Liver (tissue), 9 donors: ENCODE results near the gene LHCGR. TPM values are rescaled to one million over a fixed set of nuclear protein-coding genes. Genes with fewer than 3 reads are reported as not detected.

Source experiments
- DNase-seq: peaks from one replicate; pipeline ENCODE4 v3.0.0-alpha.2; 2017; ENCODE audit warnings: low spot score
- H3K27ac ChIP-seq, 2 donors: one replicate each; pipeline ENCODE4 v1.7.0; 2013; ENCODE audit warnings: inconsistent platforms in 2 of 2, low read length in 2 of 2, control low read depth in 1 of 2, low read depth in 1 of 2, mild to moderate bottlenecking in 1 of 2
- H3K27me3 ChIP-seq, 4 donors: one replicate each; pipeline versions ENCODE4 v1.6.1 to v1.7.0; 2013; ENCODE audit warnings: low read length in 3 of 4, inconsistent platforms in 1 of 4, mild to moderate bottlenecking in 1 of 4, moderate library complexity in 1 of 4; ENCODE audit not compliant: control insufficient read depth in 4 of 4, insufficient read depth in 4 of 4
- H3K36me3 ChIP-seq, 4 donors: one replicate each; pipeline versions ENCODE4 v1.6.1 to v1.7.0; 2013; ENCODE audit warnings: low read length in 3 of 4, mild to moderate bottlenecking in 3 of 4, low read depth in 1 of 4, moderate library complexity in 1 of 4; ENCODE audit not compliant: control insufficient read depth in 4 of 4, insufficient read depth in 3 of 4
- H3K4me1 ChIP-seq, 4 donors: one replicate each; pipeline versions ENCODE4 v1.6.1 to v1.7.0; 2013; ENCODE audit warnings: low read length in 3 of 4, mild to moderate bottlenecking in 3 of 4, moderate library complexity in 1 of 4; ENCODE audit not compliant: control insufficient read depth in 4 of 4, insufficient read depth in 4 of 4
- H3K4me3 ChIP-seq, 3 donors: one replicate each; pipeline versions ENCODE4 v1.6.1 to v1.7.0; 2013; ENCODE audit warnings: low read length in 3 of 3, control low read depth in 1 of 3, low read depth in 1 of 3, mild to moderate bottlenecking in 1 of 3
- H3K9ac ChIP-seq, 2 donors: one replicate each; pipeline ENCODE4 v1.7.0; 2013; ENCODE audit warnings: low read length in 2 of 2, mild to moderate bottlenecking in 2 of 2, moderate library complexity in 2 of 2, control low read depth in 1 of 2, low read depth in 1 of 2
- H3K9me3 ChIP-seq, 4 donors: one replicate each; pipeline versions ENCODE4 v1.6.1 to v1.7.0; 2013; ENCODE audit warnings: low read length in 3 of 4; ENCODE audit not compliant: control insufficient read depth in 4 of 4
- ATF3 ChIP-seq: IDR thresholded peaks from 2 replicates; pipeline ENCODE4 v1.6.1; 2016; ENCODE audit warnings: antibody characterized with exemption
- EGR1 ChIP-seq, 2 donors: IDR thresholded peaks; 2 replicates each; pipeline ENCODE4 v1.6.1; 2016 to 2018; ENCODE audit warnings: antibody characterized with exemption in 2 of 2, low read depth in 2 of 2
- FOXA1 ChIP-seq: IDR thresholded peaks from 2 replicates; pipeline ENCODE4 v1.6.1; 2016; ENCODE audit warnings: antibody characterized with exemption
- FOXA2 ChIP-seq: IDR thresholded peaks from 2 replicates; pipeline ENCODE4 v1.6.1; 2016; ENCODE audit warnings: antibody characterized with exemption
- GABPA ChIP-seq, 2 donors: IDR thresholded peaks in 1 of 2; conservative IDR thresholded peaks in 1 of 2; 2 replicates each; pipeline ENCODE4 v1.6.1; 2016; ENCODE audit warnings: antibody characterized with exemption in 2 of 2, mild to moderate bottlenecking in 1 of 2, moderate library complexity in 1 of 2
- HNF4A ChIP-seq, 2 donors: conservative IDR thresholded peaks; 2 replicates each; pipeline ENCODE4 v1.6.1; 2016; ENCODE audit warnings: antibody characterized with exemption in 2 of 2, mild to moderate bottlenecking in 2 of 2
- HNF4G ChIP-seq: IDR thresholded peaks from 2 replicates; pipeline ENCODE4 v1.6.1; 2016; ENCODE audit warnings: antibody characterized with exemption
- JUND ChIP-seq, 2 donors: IDR thresholded peaks; 2 replicates each; pipeline ENCODE4 v1.6.1; 2016; ENCODE audit warnings: antibody characterized with exemption in 2 of 2
- NR2F2 ChIP-seq: IDR thresholded peaks from 2 replicates; pipeline ENCODE4 v1.6.1; 2016; ENCODE audit warnings: antibody characterized with exemption
- RAD21 ChIP-seq, 2 donors: IDR thresholded peaks; 2 replicates each; pipeline ENCODE4 v1.6.1; 2016; ENCODE audit warnings: antibody characterized with exemption in 2 of 2, mild to moderate bottlenecking in 2 of 2
- RXRA ChIP-seq, 2 donors: IDR thresholded peaks; 2 replicates each; pipeline ENCODE4 v1.6.1; 2017 to 2018; ENCODE audit warnings: antibody characterized with exemption in 2 of 2, mild to moderate bottlenecking in 1 of 2
- SP1 ChIP-seq: IDR thresholded peaks from 2 replicates; pipeline ENCODE4 v1.6.1; 2018; ENCODE audit warnings: antibody characterized with exemption, mild to moderate bottlenecking
- YY1 ChIP-seq: IDR thresholded peaks from 2 replicates; pipeline ENCODE4 v1.6.1; 2016; ENCODE audit warnings: antibody characterized with exemption, mild to moderate bottlenecking
- WGBS: extraction: QIAGEN DNeasy Blood & Tissue Kit; methylation state at CpG from one replicate; pipeline ENCODE4 v1.1.7; 2013; 5-methylcytosine and 5-hydroxymethylcytosine counted together
- polyA plus RNA-seq, 2 donors: library from polyadenylated mRNA; stranded (reverse) in 1 of 2; unstranded in 1 of 2; fragments of 200-250 nt in 1 of 2; fragments of >200 nt in 1 of 2; fragmentation: Nextera tagmentation in 1 of 2; extraction: Ambion mirVana in 1 of 2; gene quantifications; one replicate each; pipeline versions ENCODE4 v1.2.1 to v1.2.3, GENCODE V29; 2013 to 2015
- total RNA-seq, 2 donors: library from RNA; depleted of rRNA; stranded (reverse); fragments of >200 nt; gene quantifications; one replicate each; pipeline ENCODE4 v1.2.3, GENCODE V29; 2014
- TF ChIP-seq, protein P1 (sequence below): IDR thresholded peaks from 2 replicates; pipeline ENCODE4 v1.6.1; 2016; ENCODE audit warnings: antibody characterized with exemption
- TF ChIP-seq, protein P2 (sequence below): IDR thresholded peaks from 2 replicates; pipeline ENCODE4 v1.6.1; 2016; ENCODE audit warnings: antibody characterized with exemption, mild to moderate bottlenecking
- donor health status: healthy.
- donor health status: healthy.
- donor health status: healthy.
- donor health status: healthy.
- donor health status: healthy.

The LHCGR gene
- total and polyA plus RNA-seq, 4 donors, result not detected

- Histone ChIP-seq H3K27ac (no peak overlapping the region), H3K27me3 (no peaks in the 10 kb centered on the region), H3K4me3 (no peak overlapping the region), H3K4me1 (no peaks in the 10 kb centered on the region), H3K9ac (no peak overlapping the region), H3K36me3 (no peaks in the 10 kb centered on the region), H3K9me3 (no peaks in the 10 kb centered on the region)
- no peak for DNase-seq
- TF ChIP-seq, protein P1, sequence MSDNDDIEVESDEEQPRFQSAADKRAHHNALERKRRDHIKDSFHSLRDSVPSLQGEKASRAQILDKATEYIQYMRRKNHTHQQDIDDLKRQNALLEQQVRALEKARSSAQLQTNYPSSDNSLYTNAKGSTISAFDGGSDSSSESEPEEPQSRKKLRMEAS, result no peak
- TF ChIP-seq ATF3, result no peak
- no peak for TF ChIP-seq RAD21 (IDR thresholded peaks at IDR 0.05)
- TF ChIP-seq GABPA (IDR thresholded peaks at IDR 0.05 in 1 of 2, conservative IDR thresholded peaks at IDR 0.05 in 1 of 2), result no peak
- TF ChIP-seq EGR1 (IDR thresholded peaks at IDR 0.05; ENCODE audit: low read depth in 2 of 2), result no peak
- TF ChIP-seq RXRA (IDR thresholded peaks at IDR 0.05), result no peak
- TF ChIP-seq SP1, result no peak
- 75% methylated on average over 2 of the region's 2 CpGs for WGBS
These were observed 34.4 kb downstream of the LHCGR start for GRCh38 chr2:48721158-48721557.

GRCh38 chr2:48719480-48720177 is 35.9 kb downstream of the LHCGR start:
- 59% methylated on average over 3 of the region's 3 CpGs for WGBS
- DNase-seq, result no peak

More at GRCh38 chr2:48719480-48720177, 35.9 kb downstream of the LHCGR start:
- no peak overlapping the region for H3K9ac ChIP-seq
- H3K27ac ChIP-seq, result no peak overlapping the region
- H3K4me3 ChIP-seq, result no peak overlapping the region
- H3K27me3 ChIP-seq, result no peaks in the 10 kb centered on the region
- H3K4me1 ChIP-seq, result no peaks in the 10 kb centered on the region
- no peak for TF ChIP-seq HNF4G
- no peak for TF ChIP-seq ATF3
- TF ChIP-seq, protein P2, sequence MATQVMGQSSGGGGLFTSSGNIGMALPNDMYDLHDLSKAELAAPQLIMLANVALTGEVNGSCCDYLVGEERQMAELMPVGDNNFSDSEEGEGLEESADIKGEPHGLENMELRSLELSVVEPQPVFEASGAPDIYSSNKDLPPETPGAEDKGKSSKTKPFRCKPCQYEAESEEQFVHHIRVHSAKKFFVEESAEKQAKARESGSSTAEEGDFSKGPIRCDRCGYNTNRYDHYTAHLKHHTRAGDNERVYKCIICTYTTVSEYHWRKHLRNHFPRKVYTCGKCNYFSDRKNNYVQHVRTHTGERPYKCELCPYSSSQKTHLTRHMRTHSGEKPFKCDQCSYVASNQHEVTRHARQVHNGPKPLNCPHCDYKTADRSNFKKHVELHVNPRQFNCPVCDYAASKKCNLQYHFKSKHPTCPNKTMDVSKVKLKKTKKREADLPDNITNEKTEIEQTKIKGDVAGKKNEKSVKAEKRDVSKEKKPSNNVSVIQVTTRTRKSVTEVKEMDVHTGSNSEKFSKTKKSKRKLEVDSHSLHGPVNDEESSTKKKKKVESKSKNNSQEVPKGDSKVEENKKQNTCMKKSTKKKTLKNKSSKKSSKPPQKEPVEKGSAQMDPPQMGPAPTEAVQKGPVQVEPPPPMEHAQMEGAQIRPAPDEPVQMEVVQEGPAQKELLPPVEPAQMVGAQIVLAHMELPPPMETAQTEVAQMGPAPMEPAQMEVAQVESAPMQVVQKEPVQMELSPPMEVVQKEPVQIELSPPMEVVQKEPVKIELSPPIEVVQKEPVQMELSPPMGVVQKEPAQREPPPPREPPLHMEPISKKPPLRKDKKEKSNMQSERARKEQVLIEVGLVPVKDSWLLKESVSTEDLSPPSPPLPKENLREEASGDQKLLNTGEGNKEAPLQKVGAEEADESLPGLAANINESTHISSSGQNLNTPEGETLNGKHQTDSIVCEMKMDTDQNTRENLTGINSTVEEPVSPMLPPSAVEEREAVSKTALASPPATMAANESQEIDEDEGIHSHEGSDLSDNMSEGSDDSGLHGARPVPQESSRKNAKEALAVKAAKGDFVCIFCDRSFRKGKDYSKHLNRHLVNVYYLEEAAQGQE, result no peak
- TF ChIP-seq NR2F2, result no peak
- no peak for TF ChIP-seq EGR1 (IDR thresholded peaks at IDR 0.05; ENCODE audit: low read depth in 2 of 2)
- no peak for TF ChIP-seq FOXA1
- TF ChIP-seq YY1, result no peak
- TF ChIP-seq, protein P1, result no peak
- no peak for TF ChIP-seq JUND (IDR thresholded peaks at IDR 0.05)
- no peak for TF ChIP-seq HNF4A (conservative IDR thresholded peaks at IDR 0.05)
- no peak for TF ChIP-seq FOXA2
- TF ChIP-seq RXRA (IDR thresholded peaks at IDR 0.05), result no peak
- TF ChIP-seq RAD21 (IDR thresholded peaks at IDR 0.05), result no peak
- no peaks in the 10 kb centered on the region for H3K36me3 ChIP-seq
- H3K9me3 ChIP-seq, result no peaks in the 10 kb centered on the region
